HEK293 (cell line): ENCODE data around the gene TMEM179.

ENCODE experiments used
- CTCF ChIA-PET: fragments of 350-600 bp; formaldehyde crosslinking; extraction: SDS; loops from one replicate; lab custom pipeline; 2021; ENCODE audit warnings: antibody characterized with exemption; lab: Yijun Ruan, JAX
- POLR2A ChIA-PET: fragments of 300-600 bp; formaldehyde crosslinking; extraction: SDS; loops from one replicate; lab custom pipeline; 2020; ENCODE audit warnings: antibody characterized with exemption, inconsistent platforms; lab: Yijun Ruan, JAX
- H3K27ac ChIP-seq: fragments of 200-500 bp; sonication (Bioruptor generic); 2 replicates; pipeline ENCODE4 v1.5.1; 2014; ENCODE audit warnings: low read depth, low read length, control low read depth, inconsistent platforms; ENCODE audit errors: extremely low read depth
- H3K36me3 ChIP-seq, 2 experiments: fragments of 200-500 bp in 1 of 2; sonication (Bioruptor generic) in 1 of 2; 1 replicate in 1 of 2; 2 replicates in 1 of 2; pipeline ENCODE4 v1.5.1; 2014 to 2017; ENCODE audit warnings: inconsistent platforms in 2 of 2, low read length in 2 of 2; ENCODE audit not compliant: control insufficient read depth in 2 of 2, insufficient read depth in 1 of 2
- H3K4me1 ChIP-seq: fragments of 200-500 bp; sonication (Bioruptor generic); 2 replicates; pipeline ENCODE4 v1.5.1; 2014; ENCODE audit warnings: mild to moderate bottlenecking, low read length, inconsistent platforms; ENCODE audit not compliant: control insufficient read depth, insufficient read depth
- H3K4me3 ChIP-seq: 2 replicates; pipeline ENCODE4 v1.5.1; 2011; ENCODE audit warnings: low read depth, mild to moderate bottlenecking, control low read depth, low read length, moderate library complexity
- H3K9me3 ChIP-seq: fragments of 200-500 bp; sonication (Bioruptor generic); 2 replicates; pipeline ENCODE4 v1.5.1; 2014; ENCODE audit warnings: low read depth, low read length, inconsistent platforms; ENCODE audit not compliant: control insufficient read depth, insufficient read depth
- BCL11B ChIP-seq: fragments of 450-650 bp; formaldehyde crosslinking; IDR thresholded peaks from 2 replicates; pipeline ENCODE4 v1.5.1; 2016; ENCODE audit warnings: low read depth, missing biosample characterization, missing genetic modification characterization
- BCL6B ChIP-seq: fragments of 450-650 bp; formaldehyde crosslinking; IDR thresholded peaks from 2 replicates; pipeline ENCODE4 v1.5.1; 2017; ENCODE audit warnings: missing biosample characterization, missing genetic modification characterization
- KLF1 ChIP-seq: fragments of 450-650 bp; formaldehyde crosslinking; IDR thresholded peaks from 2 replicates; pipeline ENCODE4 v1.5.1; 2016; ENCODE audit warnings: missing biosample characterization, missing genetic modification characterization
- MYNN ChIP-seq: fragments of 450-650 bp; formaldehyde crosslinking; IDR thresholded peaks from 2 replicates; pipeline ENCODE4 v1.5.1; 2016; ENCODE audit warnings: missing biosample characterization, missing genetic modification characterization, borderline replicate concordance
- PRDM1 ChIP-seq: fragments of 450-650 bp; formaldehyde crosslinking; IDR thresholded peaks from 2 replicates; pipeline ENCODE4; 2016; ENCODE audit warnings: missing biosample characterization, missing genetic modification characterization
- REST ChIP-seq: fragments of 450-650 bp; formaldehyde crosslinking; IDR thresholded peaks from 2 replicates; pipeline ENCODE4 v1.5.1; 2016; ENCODE audit warnings: missing biosample characterization, missing genetic modification characterization
- WT1 ChIP-seq: fragments of 450-650 bp; formaldehyde crosslinking; IDR thresholded peaks from 2 replicates; pipeline ENCODE4 v1.5.1; 2016; ENCODE audit warnings: missing biosample characterization, missing genetic modification characterization
- YY2 ChIP-seq: fragments of 450-650 bp; formaldehyde crosslinking; IDR thresholded peaks from 2 replicates; pipeline ENCODE4 v1.5.1; 2016; ENCODE audit warnings: missing biosample characterization, missing genetic modification characterization
- ZBTB20 ChIP-seq: fragments of 450-650 bp; formaldehyde crosslinking; IDR thresholded peaks from 2 replicates; pipeline ENCODE4 v1.5.1; 2016; ENCODE audit warnings: missing biosample characterization, missing genetic modification characterization
- ZBTB49 ChIP-seq: fragments of 450-650 bp; formaldehyde crosslinking; IDR thresholded peaks from 2 replicates; pipeline ENCODE4 v1.5.1; 2016; ENCODE audit warnings: missing biosample characterization, missing genetic modification characterization, low read depth
- ZEB2 ChIP-seq: fragments of 450-650 bp; formaldehyde crosslinking; IDR thresholded peaks from 2 replicates; pipeline ENCODE4 v1.5.1; 2016; ENCODE audit warnings: missing biosample characterization, missing genetic modification characterization
- ZFP37 ChIP-seq: fragments of 450-650 bp; formaldehyde crosslinking; IDR thresholded peaks from 2 replicates; pipeline ENCODE4 v1.5.1; 2016; ENCODE audit warnings: missing biosample characterization, missing genetic modification characterization
- ZFP69B ChIP-seq: fragments of 450-650 bp; formaldehyde crosslinking; IDR thresholded peaks from 2 replicates; pipeline ENCODE4 v1.5.1; 2016; ENCODE audit warnings: missing biosample characterization, missing genetic modification characterization
- ZIC2 ChIP-seq: fragments of 450-650 bp; formaldehyde crosslinking; IDR thresholded peaks from 2 replicates; pipeline ENCODE4 v1.5.1; 2016; ENCODE audit warnings: missing biosample characterization, missing genetic modification characterization
- ZNF266 ChIP-seq: fragments of 450-650 bp; formaldehyde crosslinking; IDR thresholded peaks from 2 replicates; pipeline ENCODE4 v1.5.1; 2016; ENCODE audit warnings: missing biosample characterization, missing genetic modification characterization, low read depth
- ZNF280C ChIP-seq: fragments of 450-650 bp; formaldehyde crosslinking; IDR thresholded peaks from 2 replicates; pipeline ENCODE4 v1.5.1; 2016; ENCODE audit warnings: missing biosample characterization, missing genetic modification characterization
- ZNF366 ChIP-seq: fragments of 450-650 bp; formaldehyde crosslinking; conservative IDR thresholded peaks from 2 replicates; pipeline ENCODE4 v1.5.1; 2016; ENCODE audit warnings: missing biosample characterization, missing genetic modification characterization
- ZNF521 ChIP-seq: fragments of 450-650 bp; formaldehyde crosslinking; IDR thresholded peaks from 2 replicates; pipeline ENCODE4 v1.5.1; 2017; ENCODE audit warnings: missing biosample characterization, mild to moderate bottlenecking, missing genetic modification characterization
- ZNF544 ChIP-seq: fragments of 450-650 bp; formaldehyde crosslinking; IDR thresholded peaks from 2 replicates; pipeline ENCODE4 v1.5.0; 2017; ENCODE audit warnings: missing biosample characterization, missing genetic modification characterization
- ZNF621 ChIP-seq: fragments of 450-650 bp; formaldehyde crosslinking; IDR thresholded peaks from 2 replicates; pipeline ENCODE4 v1.5.1; 2017; ENCODE audit warnings: missing biosample characterization, missing genetic modification characterization
- ZNF626 ChIP-seq: fragments of 450-650 bp; sonication (Bioruptor Pico); formaldehyde crosslinking; IDR thresholded peaks from 2 replicates; pipeline ENCODE4 v1.5.1; 2018; ENCODE audit warnings: missing biosample characterization, missing genetic modification characterization, inconsistent platforms
- ZNF658 ChIP-seq: fragments of 450-650 bp; formaldehyde crosslinking; IDR thresholded peaks from 2 replicates; pipeline ENCODE4; 2016; ENCODE audit warnings: missing biosample characterization, missing genetic modification characterization
- ZSCAN16 ChIP-seq: fragments of 450-650 bp; formaldehyde crosslinking; IDR thresholded peaks from 2 replicates; pipeline ENCODE4 v1.5.1; 2016; ENCODE audit warnings: missing biosample characterization, missing genetic modification characterization

Gene TMEM179

GRCh38 chr14:104602315-104602932, 2.1 kb downstream of the TMEM179 start (continued):
- TF ChIP-seq ZEB2 (tag by site-specific recombination) (no peak), ZFP69B (no peak), YY2 (tag by site-specific recombination) (no peak), ZNF621 (tag by site-specific recombination) (no peak), MYNN (tag by site-specific recombination) (no peak), WT1 (tag by site-specific recombination) (no peak), BCL11B (tag by site-specific recombination) (no peak)

- Histone ChIP-seq H3K36me3 (no peaks in the 10 kb centered on the region), H3K27ac (no peak overlapping the region), H3K4me1 (no peaks in the 10 kb centered on the region), H3K4me3 (no peak overlapping the region), H3K9me3 (no peaks in the 10 kb centered on the region)
- TF ChIP-seq ZIC2 (tag by site-specific recombination) (peak; percentile 44), ZBTB20 (peak; percentile 46; the same call in 1 of the 2 replicates), ZNF521 (tag by site-specific recombination) (no peak)
- ChIA-PET POLR2A (no interaction called here), CTCF (interaction anchor here (0.6 to 1.0 kb wide), 2 partner anchors 20 to 261 kb away, joined by 3 to 4 read pairs; no protein-coding TSS in a partner anchor)
These were observed 2.8 kb downstream of the TMEM179 start for GRCh38 chr14:104601786-104602185.

GRCh38 chr14:104600805-104601204, 3.8 kb downstream of the TMEM179 start:
- no peaks in the 10 kb centered on the region for H3K9me3 ChIP-seq
- no peaks in the 10 kb centered on the region for H3K4me1 ChIP-seq
- POLR2A ChIA-PET = no interaction called here
- H3K36me3 ChIP-seq = no peaks in the 10 kb centered on the region
- CTCF ChIA-PET = no interaction called here
- no peak for TF ChIP-seq PRDM1 (tag by site-specific recombination)
- TF ChIP-seq ZNF658 (tag by site-specific recombination) = no peak
- TF ChIP-seq BCL6B (tag by site-specific recombination) = no peak
- TF ChIP-seq KLF1 (tag by site-specific recombination) = no peak
- no peak for TF ChIP-seq ZSCAN16 (tag by site-specific recombination)
- no peak for TF ChIP-seq ZNF266 (tag by site-specific recombination)
- TF ChIP-seq ZIC2 (tag by site-specific recombination) = no peak
- TF ChIP-seq REST (tag by site-specific recombination) = no peak
- no peak for TF ChIP-seq ZNF280C (tag by site-specific recombination)
- TF ChIP-seq ZNF544 (tag by site-specific recombination) = no peak
- TF ChIP-seq ZFP37 (tag by site-specific recombination) = no peak
- TF ChIP-seq ZNF626 = no peak
- no peak for TF ChIP-seq ZBTB49 (tag by site-specific recombination)
- TF ChIP-seq ZNF366 = no peak
- no peak overlapping the region for H3K4me3 ChIP-seq
- H3K27ac ChIP-seq = no peak overlapping the region
